ENCODE measurements around the gene KRTAP10-5.
"Not testable (repeated sequence)": the region's sequence is repeated elsewhere in the genome, so short reads cannot be mapped to it uniquely, and the experiment has no call there.

Gene KRTAP10-5

DNA sequence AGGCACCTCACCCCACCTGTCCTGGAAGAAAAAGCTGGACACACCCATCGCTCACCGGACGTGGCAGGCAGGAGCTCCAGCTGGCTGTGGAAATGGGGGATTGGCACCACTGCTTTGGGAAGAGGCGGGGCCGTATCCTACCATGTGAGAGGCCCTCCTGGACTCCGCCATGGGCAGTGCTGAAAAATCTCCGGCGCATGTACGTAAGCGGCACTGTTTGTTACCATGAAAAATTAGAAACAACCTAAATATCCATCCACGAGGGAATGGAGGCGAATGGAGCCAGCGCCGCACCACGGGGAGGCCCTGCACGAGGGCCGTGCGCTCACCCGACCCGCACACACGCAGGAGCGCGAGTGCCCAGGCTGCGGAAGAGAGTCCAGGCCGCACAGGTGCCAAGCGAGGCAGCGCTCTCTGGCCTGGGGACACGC lies 34.6 kb upstream of the KRTAP10-5 start:
- TF ChIP-seq, protein P1, sequence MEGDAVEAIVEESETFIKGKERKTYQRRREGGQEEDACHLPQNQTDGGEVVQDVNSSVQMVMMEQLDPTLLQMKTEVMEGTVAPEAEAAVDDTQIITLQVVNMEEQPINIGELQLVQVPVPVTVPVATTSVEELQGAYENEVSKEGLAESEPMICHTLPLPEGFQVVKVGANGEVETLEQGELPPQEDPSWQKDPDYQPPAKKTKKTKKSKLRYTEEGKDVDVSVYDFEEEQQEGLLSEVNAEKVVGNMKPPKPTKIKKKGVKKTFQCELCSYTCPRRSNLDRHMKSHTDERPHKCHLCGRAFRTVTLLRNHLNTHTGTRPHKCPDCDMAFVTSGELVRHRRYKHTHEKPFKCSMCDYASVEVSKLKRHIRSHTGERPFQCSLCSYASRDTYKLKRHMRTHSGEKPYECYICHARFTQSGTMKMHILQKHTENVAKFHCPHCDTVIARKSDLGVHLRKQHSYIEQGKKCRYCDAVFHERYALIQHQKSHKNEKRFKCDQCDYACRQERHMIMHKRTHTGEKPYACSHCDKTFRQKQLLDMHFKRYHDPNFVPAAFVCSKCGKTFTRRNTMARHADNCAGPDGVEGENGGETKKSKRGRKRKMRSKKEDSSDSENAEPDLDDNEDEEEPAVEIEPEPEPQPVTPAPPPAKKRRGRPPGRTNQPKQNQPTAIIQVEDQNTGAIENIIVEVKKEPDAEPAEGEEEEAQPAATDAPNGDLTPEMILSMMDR (IDR thresholded peaks at IDR 0.05; ENCODE audit: low read depth, low read length), result no peak
- DNase-seq (ENCODE audit: low read depth in 2 of 2), result no peak

DNA sequence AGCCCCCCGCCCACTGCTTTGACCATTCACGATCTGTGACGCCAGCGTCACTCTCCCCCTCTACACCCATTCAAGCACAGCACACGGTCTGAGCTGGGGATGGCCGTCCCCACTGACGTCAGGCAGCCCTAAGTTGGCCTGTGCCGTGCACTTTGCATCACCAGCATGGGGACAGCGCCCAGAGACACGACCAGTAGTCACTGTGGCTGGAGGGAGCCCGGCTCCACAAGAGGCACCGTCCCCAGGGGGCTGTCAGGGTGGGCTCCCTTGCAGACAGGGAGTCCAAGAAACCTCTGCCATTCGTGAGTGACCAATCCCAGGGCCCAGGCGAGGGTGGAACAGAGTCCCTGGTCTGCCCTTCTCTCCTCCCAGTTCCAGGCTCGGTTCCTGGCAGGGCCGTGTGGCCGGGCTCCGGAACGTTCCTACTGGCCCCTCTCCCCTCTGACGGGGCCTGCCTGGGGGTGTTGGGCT lies 33.8 kb upstream of the KRTAP10-5 start:
- TF ChIP-seq, protein P1 (IDR thresholded peaks at IDR 0.05; ENCODE audit: low read depth, low read length), result no peak
- H3K4me3 ChIP-seq (replicated peaks in 1 of 2; ENCODE audit: low read depth in 2 of 2, low read length in 2 of 2), result no peak overlapping the region
- no peak for DNase-seq (ENCODE audit: low read depth in 2 of 2)

More for the DNA sequence above, 34.6 kb upstream of the KRTAP10-5 start:
- no peak overlapping the region for H3K4me3 ChIP-seq (replicated peaks in 1 of 2; ENCODE audit: low read depth in 2 of 2, low read length in 2 of 2)

DNA sequence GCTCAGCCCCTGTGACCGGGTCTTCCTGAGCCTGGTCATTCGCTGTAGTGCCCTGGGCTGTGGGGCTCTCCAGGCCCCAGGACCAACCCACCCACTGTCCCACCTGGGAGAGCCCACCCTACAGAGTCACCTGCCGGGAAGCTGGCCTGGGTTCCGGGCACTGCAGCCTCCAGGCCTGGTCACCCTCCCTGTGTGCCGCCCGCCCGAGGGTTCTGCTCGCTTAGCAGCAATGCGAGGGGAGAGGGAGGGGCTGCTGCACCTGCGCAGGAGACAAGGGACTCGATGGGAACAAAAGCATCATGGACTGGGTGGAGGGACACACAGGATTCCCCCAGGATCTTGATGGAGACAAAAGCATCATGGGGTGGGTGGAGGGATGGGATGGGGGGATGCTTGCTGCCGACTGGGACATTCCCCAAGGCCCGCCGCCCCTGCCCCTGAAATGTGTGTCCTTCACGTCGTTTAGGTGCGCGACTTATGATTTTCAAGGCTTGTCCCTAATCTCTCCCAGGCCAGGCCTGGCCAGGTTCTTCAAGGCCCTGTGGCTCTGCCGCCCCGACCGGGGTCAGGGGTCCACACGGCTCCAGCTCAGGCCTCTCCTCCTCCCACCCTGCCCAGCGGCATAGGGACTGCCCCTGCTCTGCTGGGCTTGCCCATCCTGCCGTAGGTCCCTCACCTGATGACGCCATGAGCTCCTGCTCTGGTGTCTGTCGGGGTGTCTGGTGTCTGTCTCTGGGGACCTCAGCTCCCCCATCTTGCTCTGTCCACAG lies 33.2 kb upstream of the KRTAP10-5 start:
- DNase-seq (ENCODE audit: low read depth in 2 of 2), result no peak
- no peak overlapping the region for H3K4me3 ChIP-seq (replicated peaks in 1 of 2; ENCODE audit: low read depth in 2 of 2, low read length in 2 of 2)
- TF ChIP-seq, protein P1 (IDR thresholded peaks at IDR 0.05; ENCODE audit: low read depth, low read length), result no peak

DNA sequence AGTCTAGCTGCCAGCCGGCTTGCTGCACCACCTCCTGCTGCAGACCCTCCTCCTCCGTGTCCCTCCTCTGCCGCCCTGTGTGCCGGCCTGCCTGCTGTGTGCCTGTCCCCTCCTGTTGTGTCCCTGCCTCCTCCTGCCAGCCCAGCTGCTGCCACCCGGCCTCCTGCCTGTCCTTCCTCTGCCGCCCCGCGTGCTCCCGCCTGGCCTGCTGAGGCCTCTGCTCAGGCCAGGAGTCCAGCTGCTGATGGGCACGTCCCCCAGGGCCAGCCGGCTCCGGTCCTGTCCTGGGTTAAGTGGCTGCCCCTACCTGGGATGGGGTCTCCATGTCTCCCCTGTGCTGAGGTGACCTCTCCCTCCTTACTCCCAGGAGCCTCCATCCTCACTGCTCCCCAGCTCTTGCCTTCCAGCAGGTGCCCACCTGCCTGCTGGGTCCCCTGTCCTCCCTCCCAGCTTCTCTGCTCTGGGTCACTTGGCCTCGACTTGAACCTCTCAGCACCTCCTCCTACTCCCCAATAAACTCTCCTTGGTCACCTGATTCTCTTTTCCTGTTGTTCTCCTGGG lies 32.3 kb upstream of the KRTAP10-5 start:
- no peak for DNase-seq (ENCODE audit: low read depth in 2 of 2)
- TF ChIP-seq, protein P1 (IDR thresholded peaks at IDR 0.05; ENCODE audit: low read depth, low read length), result no peak
- H3K4me3 ChIP-seq (replicated peaks in 1 of 2; ENCODE audit: low read depth in 2 of 2, low read length in 2 of 2), result no peak overlapping the region

DNA sequence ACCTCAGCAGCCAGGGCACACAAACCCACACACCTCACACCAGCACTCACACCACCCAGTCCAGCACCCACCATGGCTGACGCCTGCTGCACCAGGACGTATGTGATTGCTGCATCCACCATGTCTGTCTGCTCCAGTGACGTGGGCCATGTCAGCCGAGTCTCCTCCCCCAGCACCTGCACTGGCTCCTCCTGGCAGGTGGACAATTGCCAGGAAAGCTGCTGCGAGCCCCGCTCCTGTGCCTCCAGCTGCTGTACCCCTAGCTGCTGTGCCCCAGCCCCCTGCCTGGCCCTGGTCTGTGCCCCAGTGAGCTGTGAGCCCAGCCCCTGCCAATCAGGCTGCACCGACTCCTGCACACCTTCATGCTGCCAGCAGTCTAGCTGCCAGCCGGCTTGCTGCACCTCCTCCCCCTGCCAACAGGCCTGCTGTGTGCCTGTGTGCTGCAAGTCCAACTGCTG lies 31.7 kb upstream of the KRTAP10-5 start, which contains the start of gene KRTAP10-8:
TSS of gene KRTAP10-8 (plus strand) at position 51 of the 458 bp plus-strand sequence. CDS start at position 73, 22 bp downstream.
- H3K4me3 ChIP-seq (replicated peaks in 1 of 2; ENCODE audit: low read depth in 2 of 2, low read length in 2 of 2), result no peak within 1 kb of the TSS
- DNase-seq (ENCODE audit: low read depth in 2 of 2), result no peak
- TF ChIP-seq, protein P1 (IDR thresholded peaks at IDR 0.05; ENCODE audit: low read depth, low read length), result no peak

DNA sequence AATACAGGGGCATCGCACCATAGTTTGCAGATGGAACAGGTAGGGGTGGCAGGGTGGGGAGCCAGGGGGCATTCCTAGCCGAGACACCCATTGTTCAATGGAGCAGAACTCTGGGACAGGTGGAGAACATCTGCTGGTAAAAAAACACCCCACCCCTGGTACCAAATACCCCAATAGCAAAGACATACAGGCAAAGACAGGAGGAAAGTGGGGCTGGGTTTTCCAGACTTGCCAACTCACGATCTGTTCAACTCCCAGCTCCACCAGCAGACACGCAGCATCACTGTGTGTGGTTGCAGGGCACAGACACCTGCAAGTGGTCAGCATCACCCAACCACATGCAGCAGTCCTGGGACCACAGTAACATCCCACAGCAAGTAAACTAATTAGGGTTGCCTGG lies 31.1 kb upstream of the KRTAP10-5 start:
- H3K4me3 ChIP-seq (replicated peaks in 1 of 2; ENCODE audit: low read depth in 2 of 2, low read length in 2 of 2), result no peak overlapping the region
- TF ChIP-seq, protein P1 (IDR thresholded peaks at IDR 0.05; ENCODE audit: low read depth, low read length), result no peak

DNA sequence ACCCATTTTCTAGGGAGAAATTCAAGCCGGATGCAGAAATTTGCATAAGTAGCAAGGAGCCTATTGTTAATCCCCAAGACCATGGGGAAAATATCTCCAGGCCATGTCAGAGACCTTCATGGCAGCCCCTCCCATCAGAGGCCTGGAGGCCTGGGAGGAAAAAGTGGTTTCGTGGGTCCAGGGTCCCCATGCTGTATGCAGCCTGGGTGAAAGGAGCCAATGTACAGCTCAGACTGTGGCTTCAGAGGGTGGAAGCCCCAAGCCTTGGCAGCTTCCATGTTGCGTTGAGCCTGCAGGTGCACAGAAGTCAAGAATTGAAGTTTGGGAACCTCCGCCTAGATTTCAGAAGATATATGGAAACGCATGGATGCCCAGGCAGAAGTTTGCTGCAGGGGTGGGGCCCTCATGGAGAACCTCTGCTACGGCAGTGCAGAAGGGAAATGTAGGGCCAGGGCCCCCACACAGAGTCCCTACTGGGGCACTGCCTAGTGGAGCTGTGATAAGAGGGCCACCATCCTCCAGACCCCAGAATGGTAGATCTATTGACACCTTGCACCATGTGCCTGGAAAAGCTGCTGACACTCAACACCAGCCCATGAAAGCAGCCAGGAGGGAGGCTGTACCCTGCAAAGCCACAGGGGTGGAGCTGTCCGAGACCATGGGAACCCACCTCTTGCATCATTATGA lies 29.9 kb upstream of the KRTAP10-5 start:
- not testable (repeated sequence) for DNase-seq (ENCODE audit: low read depth in 2 of 2); H3K4me3 ChIP-seq (replicated peaks in 1 of 2; ENCODE audit: low read depth in 2 of 2, low read length in 2 of 2)

More for the DNA sequence above, 31.1 kb upstream of the KRTAP10-5 start:
- no peak for DNase-seq (ENCODE audit: low read depth in 2 of 2)
